Muscle layer of duodenum (tissue), 2 donors: ENCODE measurements around the gene HMX2.
A peak's percentile ranks its signal among the peaks of the same experiment; 100 is the strongest.

ENCODE experiments used
- H3K27ac ChIP-seq: one replicate; pipeline ENCODE4 v1.7.0; 2013; ENCODE audit warnings: mild to moderate bottlenecking, low read length
- H3K27me3 ChIP-seq: one replicate; pipeline ENCODE4 v1.7.0; 2013; ENCODE audit warnings: low read depth, mild to moderate bottlenecking, control low read depth, low read length
- H3K36me3 ChIP-seq, 2 donors: one replicate each; pipeline ENCODE4 v1.7.0; 2013; ENCODE audit warnings: low read length in 2 of 2, control low read depth in 1 of 2, mild to moderate bottlenecking in 1 of 2; ENCODE audit not compliant: insufficient read depth in 2 of 2, control insufficient read depth in 1 of 2
- H3K4me1 ChIP-seq, 2 donors: one replicate each; pipeline ENCODE4 v1.7.0; 2013; ENCODE audit warnings: low read length in 2 of 2, mild to moderate bottlenecking in 2 of 2, control low read depth in 1 of 2, moderate library complexity in 1 of 2; ENCODE audit not compliant: insufficient read depth in 2 of 2, control insufficient read depth in 1 of 2
- H3K4me3 ChIP-seq, 2 donors: one replicate each; pipeline ENCODE4 v1.7.0; 2013; ENCODE audit warnings: low read length in 2 of 2, low read depth in 1 of 2, mild to moderate bottlenecking in 1 of 2
- H3K9me3 ChIP-seq, 2 donors: one replicate each; pipeline ENCODE4 v1.7.0; 2013; ENCODE audit warnings: low read length in 2 of 2, control low read depth in 1 of 2, mild to moderate bottlenecking in 1 of 2; ENCODE audit not compliant: control insufficient read depth in 1 of 2
- donor health status: healthy.

HMX2 gene

GRCh38 chr10:123132576-123133477 lies 15.1 kb upstream of the HMX2 start:
- peaks cover 68% of the 10 kb centered on the region for H3K27me3 ChIP-seq
- H3K36me3 ChIP-seq, result no peaks in the 10 kb centered on the region
- peak overlapping the region; percentile 37 to 41 for H3K4me3 ChIP-seq
- peaks cover 6 to 10% of the 10 kb centered on the region in 2 donors for H3K9me3 ChIP-seq
- H3K27ac ChIP-seq, result no peak overlapping the region
- H3K4me1 ChIP-seq, result peaks cover 3 to 52% of the 10 kb centered on the region in 2 donors

- Histone ChIP-seq H3K27me3 (peaks cover 76% of the 10 kb centered on the region), H3K4me3 (peak overlapping the region; percentile 37 to 41), H3K9me3 (peaks cover 0 to 1% of the 10 kb centered on the region in 2 donors), H3K36me3 (no peaks in the 10 kb centered on the region), H3K4me1 (peaks cover 3 to 53% of the 10 kb centered on the region in 2 donors), H3K27ac (no peak overlapping the region)
Observed at GRCh38 chr10:123133541-123134342, 14.2 kb upstream of the HMX2 start.

GRCh38 chr10:123134343-123134914 lies 13.5 kb upstream of the HMX2 start:
- peaks cover 81% of the 10 kb centered on the region for H3K27me3 ChIP-seq
- peaks cover 4 to 54% of the 10 kb centered on the region in 2 donors for H3K4me1 ChIP-seq
- H3K36me3 ChIP-seq, result no peaks in the 10 kb centered on the region
- no peaks in the 10 kb centered on the region for H3K9me3 ChIP-seq
- no peak overlapping the region for H3K4me3 ChIP-seq
- no peak overlapping the region for H3K27ac ChIP-seq

GRCh38 chr10:123134915-123135414 lies 13.0 kb upstream of the HMX2 start:
- Histone ChIP-seq H3K4me1 (peaks cover 7 to 59% of the 10 kb centered on the region in 2 donors), H3K4me3 (peak overlapping the region in 1 of 2 donors; percentile 41), H3K27me3 (peaks cover 81% of the 10 kb centered on the region), H3K36me3 (no peaks in the 10 kb centered on the region), H3K27ac (no peak overlapping the region), H3K9me3 (no peaks in the 10 kb centered on the region)

- Histone ChIP-seq H3K36me3 (no peaks in the 10 kb centered on the region), H3K9me3 (no peaks in the 10 kb centered on the region), H3K4me1 (peaks cover 7 to 66% of the 10 kb centered on the region in 2 donors), H3K4me3 (peak within 1 kb of the TSS in 1 of 2 donors; percentile 42), H3K27me3 (peaks cover 86% of the 10 kb centered on the region), H3K27ac (no peak within 1 kb of the TSS)
Observed at GRCh38 chr10:123135415-123136141, 12.4 kb upstream of the HMX2 start, which contains the start of gene HMX3. Gene HMX3 (plus strand): TSS chr10:123135970. CDS start chr10:123136051, 81 bp downstream.

GRCh38 chr10:123136221-123136805 lies 11.6 kb upstream of the HMX2 start:
- Histone ChIP-seq H3K27me3 (peaks cover 94% of the 10 kb centered on the region), H3K27ac (no peak overlapping the region), H3K4me1 (peaks cover 7 to 66% of the 10 kb centered on the region in 2 donors), H3K36me3 (no peaks in the 10 kb centered on the region), H3K4me3 (peak overlapping the region in 1 of 2 donors; percentile 42), H3K9me3 (no peaks in the 10 kb centered on the region)

GRCh38 chr10:123136806-123137642 lies 10.9 kb upstream of the HMX2 start:
- Histone ChIP-seq H3K4me1 (peaks cover 7 to 66% of the 10 kb centered on the region in 2 donors), H3K27me3 (peaks cover 94% of the 10 kb centered on the region), H3K9me3 (no peaks in the 10 kb centered on the region), H3K36me3 (no peaks in the 10 kb centered on the region), H3K4me3 (peak overlapping the region in 1 of 2 donors; percentile 42), H3K27ac (no peak overlapping the region)

- no peak overlapping the region for H3K27ac ChIP-seq
- H3K27me3 ChIP-seq, result peaks cover 91% of the 10 kb centered on the region
- peaks cover 7 to 60% of the 10 kb centered on the region in 2 donors for H3K4me1 ChIP-seq
- no peak overlapping the region for H3K4me3 ChIP-seq
- H3K36me3 ChIP-seq, result no peaks in the 10 kb centered on the region
- no peaks in the 10 kb centered on the region for H3K9me3 ChIP-seq
Observed at GRCh38 chr10:123139165-123139520, 8.8 kb upstream of the HMX2 start.

- Histone ChIP-seq H3K27me3 (peaks cover 91% of the 10 kb centered on the region), H3K4me1 (peaks cover 7 to 62% of the 10 kb centered on the region in 2 donors), H3K27ac (no peak overlapping the region), H3K9me3 (no peaks in the 10 kb centered on the region), H3K4me3 (no peak overlapping the region), H3K36me3 (no peaks in the 10 kb centered on the region)
Observed at GRCh38 chr10:123139521-123140163, 8.3 kb upstream of the HMX2 start.
